GM12878 (cell line): Measurements from ENCODE around the gene FLT4.

ENCODE experiments used
- BCL11A ChIP-seq: IDR thresholded peaks from 2 replicates; pipeline ENCODE4 v1.6.1; 2011; ENCODE audit warnings: low read depth, low read length
- CEBPB ChIP-seq, 2 experiments: fragments of 150-350 bp in 1 of 2; IDR thresholded peaks; 2 replicates each; pipeline ENCODE4 v1.6.1; 2012 to 2014; ENCODE audit warnings: low read depth in 2 of 2, low read length in 2 of 2, borderline replicate concordance in 1 of 2, inconsistent platforms in 1 of 2
- CREM ChIP-seq: IDR thresholded peaks from 2 replicates; pipeline ENCODE4 v1.6.1; 2014; ENCODE audit warnings: antibody characterized with exemption, low read depth
- CTCF ChIP-seq, 3 experiments: IDR thresholded peaks in 2 of 3; conservative IDR thresholded peaks in 1 of 3; 2 replicates each; pipeline ENCODE4 v1.5.1; 2011; ENCODE audit warnings: low read depth in 3 of 3, low read length in 3 of 3, mild to moderate bottlenecking in 3 of 3, control low read depth in 2 of 3, moderate library complexity in 2 of 3, inconsistent platforms in 1 of 3, mixed read lengths in 1 of 3; ENCODE audit not compliant: control insufficient read depth in 2 of 3, insufficient read depth in 1 of 3; ENCODE audit errors: extremely low read depth in 1 of 3
- E2F4 ChIP-seq: IDR thresholded peaks from 2 replicates; pipeline ENCODE4 v1.6.1; 2012; ENCODE audit warnings: low read depth, low read length, improper control_type of control experiment
- EZH2 ChIP-seq: IDR thresholded peaks from 2 replicates; pipeline ENCODE4 v1.6.1; 2012; ENCODE audit warnings: low read depth, mild to moderate bottlenecking, control low read depth, inconsistent platforms, low read length, borderline replicate concordance; ENCODE audit not compliant: control insufficient read depth
- FOXM1 ChIP-seq: IDR thresholded peaks from 2 replicates; pipeline ENCODE4 v1.6.1; 2012; ENCODE audit warnings: low read depth, mild to moderate bottlenecking, inconsistent platforms, low read length, moderate library complexity
- NFXL1 ChIP-seq: fragments of 450-650 bp; IDR thresholded peaks from 2 replicates; pipeline ENCODE4 v1.6.1; 2017; ENCODE audit warnings: antibody characterized with exemption, mild to moderate bottlenecking, borderline replicate concordance
- ZSCAN29 ChIP-seq: fragments of 450-650 bp; IDR thresholded peaks from 2 replicates; pipeline ENCODE4 v1.6.1; 2017; ENCODE audit warnings: mild to moderate bottlenecking, moderate library complexity

GRCh38 chr5:180642779-180643178 lies 6.6 kb downstream of the FLT4 start:
- TF ChIP-seq E2F4, result no peak
- TF ChIP-seq FOXM1, result no peak
- no peak for TF ChIP-seq EZH2
- TF ChIP-seq ZSCAN29, result no peak
- no peak for TF ChIP-seq CTCF (IDR thresholded peaks at IDR 0.05 in 2 of 3, conservative IDR thresholded peaks at IDR 0.05 in 1 of 3; ENCODE audit: control insufficient read depth in 2 of 3, extremely low read depth in 1 of 3, insufficient read depth in 1 of 3, low read depth in 3 of 3, low read length in 3 of 3)
- no peak for TF ChIP-seq CREM
- no peak for TF ChIP-seq NFXL1
- TF ChIP-seq BCL11A, result no peak
- TF ChIP-seq CEBPB (IDR thresholded peaks at IDR 0.05; ENCODE audit: borderline replicate concordance in 1 of 2, low read depth in 2 of 2, low read length in 2 of 2), result no peak
